Suprapubic skin (tissue), 4 donors: ENCODE data around the gene CTBP2.

ENCODE experiments used
- EP300 ChIP-seq: sonication (generic); formaldehyde crosslinking; IDR thresholded peaks from one replicate; pipeline ENCODE4 v1.6.1; 2017; ENCODE audit warnings: antibody characterized with exemption
- POLR2A ChIP-seq, 2 donors: fragments of 450-650 bp; IDR thresholded peaks; one replicate each; pipeline ENCODE4 v1.6.1; 2017; ENCODE audit warnings: antibody characterized with exemption in 2 of 2, mild to moderate bottlenecking in 2 of 2, moderate library complexity in 2 of 2
- POLR2AphosphoS5 ChIP-seq, 3 donors: sonication (generic); formaldehyde crosslinking; IDR thresholded peaks; one replicate each; pipeline ENCODE4 v1.6.1; 2017; ENCODE audit warnings: antibody characterized with exemption in 3 of 3
- TF ChIP-seq, protein P1 (sequence below), 2 donors: fragments of 200-600 bp in 1 of 2; fragments of 450-650 bp in 1 of 2; sonication (generic) in 1 of 2; IDR thresholded peaks; one replicate each; pipeline ENCODE4 v1.5.1; 2016 to 2019; ENCODE audit warnings: antibody characterized with exemption in 2 of 2, mild to moderate bottlenecking in 1 of 2, moderate library complexity in 1 of 2

- TF ChIP-seq, protein P1, sequence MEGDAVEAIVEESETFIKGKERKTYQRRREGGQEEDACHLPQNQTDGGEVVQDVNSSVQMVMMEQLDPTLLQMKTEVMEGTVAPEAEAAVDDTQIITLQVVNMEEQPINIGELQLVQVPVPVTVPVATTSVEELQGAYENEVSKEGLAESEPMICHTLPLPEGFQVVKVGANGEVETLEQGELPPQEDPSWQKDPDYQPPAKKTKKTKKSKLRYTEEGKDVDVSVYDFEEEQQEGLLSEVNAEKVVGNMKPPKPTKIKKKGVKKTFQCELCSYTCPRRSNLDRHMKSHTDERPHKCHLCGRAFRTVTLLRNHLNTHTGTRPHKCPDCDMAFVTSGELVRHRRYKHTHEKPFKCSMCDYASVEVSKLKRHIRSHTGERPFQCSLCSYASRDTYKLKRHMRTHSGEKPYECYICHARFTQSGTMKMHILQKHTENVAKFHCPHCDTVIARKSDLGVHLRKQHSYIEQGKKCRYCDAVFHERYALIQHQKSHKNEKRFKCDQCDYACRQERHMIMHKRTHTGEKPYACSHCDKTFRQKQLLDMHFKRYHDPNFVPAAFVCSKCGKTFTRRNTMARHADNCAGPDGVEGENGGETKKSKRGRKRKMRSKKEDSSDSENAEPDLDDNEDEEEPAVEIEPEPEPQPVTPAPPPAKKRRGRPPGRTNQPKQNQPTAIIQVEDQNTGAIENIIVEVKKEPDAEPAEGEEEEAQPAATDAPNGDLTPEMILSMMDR (IDR thresholded peaks at IDR 0.05), result no peak
- TF ChIP-seq POLR2AphosphoS5 (IDR thresholded peaks at IDR 0.05) (no peak), POLR2A (IDR thresholded peaks at IDR 0.05) (no peak), EP300 (no peak)
These were observed 206.9 kb downstream of the CTBP2 start for GRCh38 chr10:124953421-124953820.
